Spleen (tissue), 7 donors: Measurements from ENCODE around the gene AIRE.

ENCODE experiments used
- CTCF ChIP-seq, 11 experiments: fragments of 200-600 bp in 7 of 11; fragments of 450-650 bp in 4 of 11; sonication (generic) in 4 of 11; IDR thresholded peaks in 8 of 11; conservative IDR thresholded peaks in 3 of 11; 1 replicate in 7 of 11; 2 replicates in 4 of 11; pipeline versions ENCODE4 v1.4.0 to v1.8.0; 2016 to 2021; ENCODE audit warnings: antibody characterized with exemption in 11 of 11, inconsistent platforms in 4 of 11, mild to moderate bottlenecking in 1 of 11
- POLR2A ChIP-seq, 3 donors: fragments of 450-650 bp; IDR thresholded peaks; one replicate each; pipeline ENCODE4 v1.5.1; 2017; ENCODE audit warnings: antibody characterized with exemption in 3 of 3, mild to moderate bottlenecking in 1 of 3
- POLR2AphosphoS5 ChIP-seq, 3 donors: sonication (generic); formaldehyde crosslinking; IDR thresholded peaks; one replicate each; pipeline ENCODE4 v1.5.1; 2017; ENCODE audit warnings: antibody characterized with exemption in 3 of 3
- donor health status: DM: no; HTN: no; CAD: no; lungs with moderate emphysema.
- donor health status: DM: no; HTN: no; CAD: no.
- donor health status: DM: no; HTN: no; CAD: no.

- TF ChIP-seq CTCF (IDR thresholded peaks at IDR 0.05 in 8 of 11, conservative IDR thresholded peaks at IDR 0.05 in 3 of 11): no peak
- no peak for TF ChIP-seq POLR2A (IDR thresholded peaks at IDR 0.05)
- TF ChIP-seq POLR2AphosphoS5 (IDR thresholded peaks at IDR 0.05): peak; percentile 17 to 59 (median 46)
Measured at GRCh38 chr21:44327603-44327974, 41.9 kb downstream of the AIRE start.
